Glutamatergic neuron (in vitro differentiated cells): ENCODE data around the gene RAB1A. TPM values are rescaled to one million over a fixed set of nuclear protein-coding genes. Genes with fewer than 3 reads are reported as not detected.
"Not testable (repeated sequence)": the region's sequence is repeated elsewhere in the genome, so short reads cannot be mapped to it uniquely, and the experiment has no call there.

Experiments used
- DNase-seq: peaks from one replicate; pipeline ENCODE4 v3.0.0; 2022
- H3K27ac Mint-ChIP-seq: one replicate; pipeline ENCODE4 v1.8.0; 2020; ENCODE audit warnings: mild to moderate bottlenecking, mixed read lengths, inconsistent platforms; ENCODE audit not compliant: unreplicated experiment
- H3K27me3 Mint-ChIP-seq: one replicate; pipeline ENCODE4 v1.8.0; 2020; ENCODE audit warnings: mild to moderate bottlenecking, moderate library complexity, mixed read lengths, inconsistent platforms; ENCODE audit not compliant: unreplicated experiment
- H3K36me3 Mint-ChIP-seq: one replicate; pipeline ENCODE4 v1.8.0; 2020; ENCODE audit warnings: mild to moderate bottlenecking, mixed read lengths, inconsistent platforms; ENCODE audit not compliant: unreplicated experiment
- H3K4me1 Mint-ChIP-seq: one replicate; pipeline ENCODE4 v1.8.0; 2020; ENCODE audit warnings: mild to moderate bottlenecking, low read depth, mixed read lengths, inconsistent platforms; ENCODE audit not compliant: unreplicated experiment
- H3K4me3 Mint-ChIP-seq: one replicate; pipeline ENCODE4 v1.8.0; 2020; ENCODE audit warnings: mild to moderate bottlenecking, mixed read lengths, inconsistent platforms; ENCODE audit not compliant: unreplicated experiment
- H3K9me3 Mint-ChIP-seq: one replicate; pipeline ENCODE4 v1.8.0; 2020; ENCODE audit warnings: mild to moderate bottlenecking, moderate library complexity, mixed read lengths, inconsistent platforms; ENCODE audit not compliant: unreplicated experiment
- total RNA-seq: library from RNA; stranded (reverse); fragmentation: NEBNext Ultra II Directional; extraction: Animal tissue kit (Norgen Biotek cat#: 25700); gene quantifications from one replicate; pipeline ENCODE4 v1.2.1, GENCODE V29; 2021; ENCODE audit not compliant: unreplicated experiment
- TF ChIP-seq, protein P1 (sequence below): fragments of 200-600 bp; sonication (generic); IDR thresholded peaks from one replicate; pipeline ENCODE4 v1.5.0; 2021; ENCODE audit not compliant: partially characterized antibody, unreplicated experiment

The RAB1A gene
- total RNA-seq, 1 donor from 2014 or later = 161 TPM

DNA sequence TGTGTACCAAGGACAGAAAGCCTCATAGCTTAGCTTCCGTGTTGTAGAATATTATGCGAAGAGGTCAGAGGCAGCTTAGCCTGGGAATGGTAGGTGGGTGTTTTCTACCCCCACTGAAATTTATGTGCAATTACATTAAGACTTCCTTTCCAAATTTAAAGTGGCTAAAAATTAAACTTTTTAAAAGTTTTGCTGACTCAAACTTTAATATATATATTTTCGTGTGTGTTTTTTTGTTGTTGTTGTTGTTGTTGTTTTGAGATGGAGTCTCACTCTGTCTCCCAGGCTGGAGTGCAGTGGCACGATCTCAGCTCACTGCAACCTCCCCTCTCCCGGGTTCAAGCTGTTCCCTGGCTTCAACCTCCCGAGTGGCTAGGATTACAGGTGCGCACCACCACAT, 4.3 kb upstream of the RAB1A start:
- H3K36me3 Mint-ChIP-seq = no peaks in the 10 kb centered on the region
- TF ChIP-seq, protein P1, sequence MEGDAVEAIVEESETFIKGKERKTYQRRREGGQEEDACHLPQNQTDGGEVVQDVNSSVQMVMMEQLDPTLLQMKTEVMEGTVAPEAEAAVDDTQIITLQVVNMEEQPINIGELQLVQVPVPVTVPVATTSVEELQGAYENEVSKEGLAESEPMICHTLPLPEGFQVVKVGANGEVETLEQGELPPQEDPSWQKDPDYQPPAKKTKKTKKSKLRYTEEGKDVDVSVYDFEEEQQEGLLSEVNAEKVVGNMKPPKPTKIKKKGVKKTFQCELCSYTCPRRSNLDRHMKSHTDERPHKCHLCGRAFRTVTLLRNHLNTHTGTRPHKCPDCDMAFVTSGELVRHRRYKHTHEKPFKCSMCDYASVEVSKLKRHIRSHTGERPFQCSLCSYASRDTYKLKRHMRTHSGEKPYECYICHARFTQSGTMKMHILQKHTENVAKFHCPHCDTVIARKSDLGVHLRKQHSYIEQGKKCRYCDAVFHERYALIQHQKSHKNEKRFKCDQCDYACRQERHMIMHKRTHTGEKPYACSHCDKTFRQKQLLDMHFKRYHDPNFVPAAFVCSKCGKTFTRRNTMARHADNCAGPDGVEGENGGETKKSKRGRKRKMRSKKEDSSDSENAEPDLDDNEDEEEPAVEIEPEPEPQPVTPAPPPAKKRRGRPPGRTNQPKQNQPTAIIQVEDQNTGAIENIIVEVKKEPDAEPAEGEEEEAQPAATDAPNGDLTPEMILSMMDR = no peak
- H3K27ac Mint-ChIP-seq = no peak overlapping the region

DNA sequence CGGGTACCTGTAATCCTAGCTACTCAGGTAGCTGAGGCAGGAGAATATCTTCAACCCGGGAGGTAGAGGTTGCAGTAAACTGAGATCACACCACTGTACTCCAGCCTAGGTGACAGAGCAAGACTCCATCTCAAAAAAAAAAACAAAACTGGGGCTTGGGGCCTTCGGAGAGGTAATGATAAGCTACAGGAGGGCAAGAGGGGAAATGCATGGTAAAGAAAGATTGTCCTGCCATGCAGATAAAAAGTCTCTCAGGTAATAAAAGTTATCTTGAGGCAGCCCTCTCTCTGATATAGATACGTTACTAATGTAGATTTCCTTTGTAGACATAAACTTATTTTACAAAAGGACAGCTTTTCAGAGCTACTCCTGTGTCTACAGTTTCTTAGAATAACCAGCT, 3.7 kb upstream of the RAB1A start:
- Mint-ChIP-seq H3K9me3 (peaks cover 5% of the 10 kb centered on the region), H3K27me3 (no peaks in the 10 kb centered on the region), H3K27ac (no peak overlapping the region), H3K36me3 (no peaks in the 10 kb centered on the region), H3K4me1 (no peaks in the 10 kb centered on the region), H3K4me3 (no peak overlapping the region)
- no peak for DNase-seq
- TF ChIP-seq, protein P1 = no peak

More for the DNA sequence above, 4.3 kb upstream of the RAB1A start:
- peaks cover 5% of the 10 kb centered on the region for H3K9me3 Mint-ChIP-seq
- H3K27me3 Mint-ChIP-seq = no peaks in the 10 kb centered on the region
- no peaks in the 10 kb centered on the region for H3K4me1 Mint-ChIP-seq
- DNase-seq = no peak
- no peak overlapping the region for H3K4me3 Mint-ChIP-seq

DNA sequence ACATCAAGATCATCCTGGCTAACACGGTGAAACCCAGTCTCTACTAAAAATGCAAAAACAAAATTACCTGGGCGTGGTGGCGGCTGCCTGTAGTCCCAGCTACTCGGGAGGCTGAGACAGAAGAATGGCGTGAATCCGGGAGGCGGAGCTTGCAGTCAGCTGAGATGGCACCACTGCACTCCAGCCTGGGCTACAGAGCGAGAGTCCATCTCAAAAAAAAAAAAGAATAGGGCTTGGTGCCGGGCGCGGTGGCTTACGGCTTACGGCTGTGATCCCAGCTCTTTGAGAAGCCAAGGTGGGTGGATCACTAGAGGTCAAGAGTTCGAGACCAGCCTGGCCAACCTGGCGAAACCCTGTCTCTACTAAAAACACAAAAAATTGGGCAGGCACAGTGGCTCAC, 3.0 kb upstream of the RAB1A start:
- H3K4me1 Mint-ChIP-seq, H3K9me3 Mint-ChIP-seq, H3K4me3 Mint-ChIP-seq, H3K27ac Mint-ChIP-seq, H3K36me3 Mint-ChIP-seq, DNase-seq, H3K27me3 Mint-ChIP-seq: not testable (repeated sequence)

DNA sequence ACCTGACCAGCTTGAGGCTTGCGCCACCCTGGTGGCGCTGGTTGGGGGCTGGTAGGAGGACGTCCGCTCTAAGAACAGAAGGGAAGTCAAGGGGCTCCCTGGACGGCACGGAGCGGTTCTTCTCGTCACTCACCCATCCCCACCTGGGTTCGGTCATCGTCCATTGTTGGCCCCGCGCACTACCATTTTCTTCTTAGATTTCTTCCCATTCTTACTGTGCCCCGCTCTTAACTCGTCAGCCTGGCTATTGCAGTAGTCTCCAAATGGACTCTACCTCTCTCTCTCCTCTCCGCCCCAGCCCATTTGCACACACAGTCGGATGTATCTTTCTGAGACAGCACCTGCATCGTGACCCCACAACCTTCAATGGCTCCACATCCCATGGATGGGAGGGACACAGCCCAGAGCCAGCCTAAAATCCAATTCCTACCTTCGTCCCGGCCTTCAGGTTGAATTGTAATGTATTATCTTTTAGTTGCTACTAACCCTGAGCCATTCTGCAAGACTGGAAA, 814 bp upstream of the RAB1A start:
- TF ChIP-seq, protein P1 = no peak
- Mint-ChIP-seq H3K4me1 (peaks cover 12% of the 10 kb centered on the region), H3K4me3 (peak overlapping the region; percentile 89), H3K36me3 (no peaks in the 10 kb centered on the region), H3K9me3 (peaks cover 5% of the 10 kb centered on the region), H3K27ac (peak overlapping the region; percentile 94), H3K27me3 (no peaks in the 10 kb centered on the region)
- DNase-seq = no peak

DNA sequence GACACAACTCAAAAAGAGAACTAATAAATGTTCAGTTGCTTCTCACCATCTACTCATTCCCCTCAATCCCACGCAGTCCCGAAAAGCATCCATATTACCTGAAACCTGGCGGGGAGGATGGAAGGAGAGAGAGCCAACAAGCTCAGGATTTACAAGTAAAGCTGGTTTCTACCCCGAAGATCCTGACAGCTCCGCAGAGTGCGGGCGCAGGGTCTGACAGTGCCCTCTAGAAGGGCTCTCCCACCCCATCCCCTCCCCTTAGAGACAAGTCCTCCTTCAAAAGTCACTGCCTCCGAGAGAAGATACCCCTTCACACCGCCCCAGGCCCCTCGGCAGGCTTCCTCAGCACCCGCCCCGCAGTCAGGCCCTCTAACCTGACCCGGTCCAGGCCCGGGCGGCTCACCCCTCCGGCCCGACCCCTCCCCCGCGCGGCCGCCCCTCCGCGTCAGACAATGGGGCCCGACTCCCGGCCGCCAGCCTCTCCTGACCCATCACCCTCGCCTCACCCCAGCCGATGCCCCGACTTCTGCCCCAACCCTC, 550 bp downstream of the RAB1A start:
- peaks cover 5% of the 10 kb centered on the region for H3K9me3 Mint-ChIP-seq
- peak overlapping the region; percentile 98 for H3K27ac Mint-ChIP-seq
- no peaks in the 10 kb centered on the region for H3K27me3 Mint-ChIP-seq
- H3K36me3 Mint-ChIP-seq = no peaks in the 10 kb centered on the region
- peak; percentile 75 for DNase-seq
- peaks cover 12% of the 10 kb centered on the region for H3K4me1 Mint-ChIP-seq
- TF ChIP-seq, protein P1 = no peak
- peak overlapping the region; percentile 88 for H3K4me3 Mint-ChIP-seq
